Duodenal mucosa (tissue), 2 donors: ENCODE measurements around the gene QSOX2.

ENCODE experiments used
- H3K27ac ChIP-seq: one replicate; pipeline ENCODE4 v1.7.0; 2013; ENCODE audit warnings: low read depth, low read length
- H3K27me3 ChIP-seq, 2 donors: one replicate each; pipeline ENCODE4 v1.7.0; 2013; ENCODE audit warnings: low read length in 2 of 2, control low read depth in 1 of 2; ENCODE audit not compliant: insufficient read depth in 2 of 2, control insufficient read depth in 1 of 2
- H3K36me3 ChIP-seq, 2 donors: one replicate each; pipeline ENCODE4 v1.7.0; 2013; ENCODE audit warnings: low read length in 2 of 2, control low read depth in 1 of 2; ENCODE audit not compliant: insufficient read depth in 2 of 2, control insufficient read depth in 1 of 2
- H3K4me1 ChIP-seq, 2 donors: one replicate each; pipeline ENCODE4 v1.7.0; 2013; ENCODE audit warnings: low read length in 2 of 2, control low read depth in 1 of 2; ENCODE audit not compliant: insufficient read depth in 2 of 2, control insufficient read depth in 1 of 2
- H3K4me3 ChIP-seq, 2 donors: one replicate each; pipeline ENCODE4 v1.7.0; 2013; ENCODE audit warnings: low read length in 2 of 2, low read depth in 1 of 2
- H3K9ac ChIP-seq, 2 donors: one replicate each; pipeline ENCODE4 v1.7.0; 2013; ENCODE audit warnings: low read length in 2 of 2, low read depth in 1 of 2
- H3K9me3 ChIP-seq, 2 donors: one replicate each; pipeline ENCODE4 v1.7.0; 2013; ENCODE audit warnings: low read length in 2 of 2, control low read depth in 1 of 2; ENCODE audit not compliant: control insufficient read depth in 1 of 2

QSOX2 gene

GRCh38 chr9:136289651-136290507 lies 44.3 kb upstream of the QSOX2 start:
- H3K27me3 ChIP-seq, result no peaks in the 10 kb centered on the region

DNA sequence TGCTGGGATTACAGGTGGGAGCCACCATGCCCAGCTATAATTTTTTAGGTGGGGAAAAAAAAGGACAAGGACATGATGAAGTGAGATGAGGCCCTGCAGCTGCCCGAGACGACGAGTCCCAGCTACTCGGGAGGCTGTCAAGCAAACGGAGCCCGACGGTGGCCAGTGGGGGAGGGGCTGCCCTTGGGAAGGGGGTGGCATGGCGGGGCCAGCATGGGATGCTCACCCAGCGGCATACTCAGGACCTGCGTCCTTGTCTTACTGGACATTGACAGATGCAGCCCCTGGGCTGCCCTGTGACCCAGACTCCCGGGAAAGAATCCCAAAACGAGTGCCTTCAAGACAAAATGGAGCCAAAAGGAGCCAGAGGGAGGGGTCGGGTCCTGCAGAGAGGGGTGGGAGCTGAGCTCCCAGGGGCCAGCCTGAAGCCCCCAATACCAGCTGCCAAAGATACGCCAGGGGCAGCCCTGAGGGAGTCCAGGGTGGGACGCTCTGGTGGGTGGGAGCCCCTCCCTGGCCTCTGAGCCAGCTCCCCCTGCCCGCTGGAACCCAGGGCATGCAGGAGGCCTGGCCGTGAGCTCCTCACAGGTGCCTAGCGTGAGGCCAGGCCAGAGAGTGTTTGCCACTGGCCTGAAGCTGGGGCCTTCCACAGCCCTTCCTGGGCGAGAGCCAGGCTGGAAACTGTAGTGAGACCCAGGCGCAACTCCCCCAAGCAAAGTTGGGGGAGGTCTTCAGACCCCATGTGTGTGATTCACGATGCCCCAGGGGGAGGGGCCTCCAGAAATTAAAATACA lies 42.5 kb upstream of the QSOX2 start:
- no peak overlapping the region for H3K27ac ChIP-seq
- no peaks in the 10 kb centered on the region for H3K36me3 ChIP-seq
- no peaks in the 10 kb centered on the region for H3K9me3 ChIP-seq
- no peak overlapping the region for H3K4me3 ChIP-seq
- H3K27me3 ChIP-seq, result no peaks in the 10 kb centered on the region
- peaks cover 0 to 5% of the 10 kb centered on the region in 2 donors for H3K4me1 ChIP-seq
- H3K9ac ChIP-seq, result no peak overlapping the region

More at GRCh38 chr9:136289651-136290507, 44.3 kb upstream of the QSOX2 start:
- Histone ChIP-seq H3K9me3 (no peaks in the 10 kb centered on the region), H3K4me3 (no peak overlapping the region), H3K27ac (no peak overlapping the region), H3K4me1 (no peaks in the 10 kb centered on the region), H3K9ac (no peak overlapping the region), H3K36me3 (no peaks in the 10 kb centered on the region)

DNA sequence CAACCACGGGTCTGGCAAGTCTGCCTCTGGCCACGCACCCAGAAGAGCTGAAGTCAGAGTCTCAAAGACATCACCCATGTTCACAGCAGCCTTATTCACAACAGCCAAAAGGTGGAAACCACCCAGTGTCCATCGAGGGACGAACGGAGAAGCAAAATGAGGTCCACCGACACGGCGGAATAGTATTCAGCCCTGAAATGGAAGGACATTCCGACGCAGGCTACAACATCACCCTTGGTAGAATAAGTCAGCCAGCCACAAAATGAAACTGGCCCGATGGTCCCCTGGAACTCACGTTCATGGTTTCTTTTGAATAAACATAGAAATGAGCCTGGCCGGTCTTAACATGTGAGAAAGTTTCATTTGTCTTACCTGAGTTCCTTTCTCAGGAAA lies 41.4 kb upstream of the QSOX2 start:
- peaks cover 0 to 13% of the 10 kb centered on the region in 2 donors for H3K4me1 ChIP-seq
- H3K27ac ChIP-seq, result no peak overlapping the region
- no peak overlapping the region for H3K4me3 ChIP-seq
- no peaks in the 10 kb centered on the region for H3K9me3 ChIP-seq
- H3K27me3 ChIP-seq, result no peaks in the 10 kb centered on the region
- no peak overlapping the region for H3K9ac ChIP-seq
- H3K36me3 ChIP-seq, result no peaks in the 10 kb centered on the region

- Histone ChIP-seq H3K27me3 (no peaks in the 10 kb centered on the region), H3K27ac (no peak overlapping the region), H3K9me3 (no peaks in the 10 kb centered on the region), H3K4me3 (no peak overlapping the region), H3K36me3 (no peaks in the 10 kb centered on the region), H3K4me1 (peaks cover 0 to 14% of the 10 kb centered on the region in 2 donors), H3K9ac (no peak overlapping the region)
Observed at GRCh38 chr9:136286359-136286986, 40.9 kb upstream of the QSOX2 start.

- no peaks in the 10 kb centered on the region for H3K27me3 ChIP-seq
Observed at GRCh38 chr9:136285501-136286358, 40.1 kb upstream of the QSOX2 start.

DNA sequence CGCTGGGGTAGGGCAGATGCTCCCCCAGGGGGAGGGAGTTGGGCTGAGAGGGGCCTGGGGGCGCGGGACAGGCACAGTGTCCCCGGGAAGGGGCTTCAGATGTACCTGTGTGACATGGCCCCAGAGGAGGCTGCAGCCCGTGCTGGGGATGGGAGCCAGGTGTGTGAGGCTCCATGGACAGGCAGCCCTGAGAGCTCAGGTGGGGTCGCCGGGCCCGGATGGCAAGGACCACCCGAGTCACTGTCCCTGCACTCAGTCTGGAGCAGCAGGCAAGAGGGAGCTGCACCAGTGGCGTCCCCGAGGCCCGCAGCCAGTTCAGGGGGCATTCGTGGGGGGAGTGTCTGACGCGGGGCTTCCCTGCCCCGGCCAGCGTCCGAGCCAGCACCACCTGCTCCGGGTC lies 39.3 kb upstream of the QSOX2 start:
- Histone ChIP-seq H3K4me3 (no peak overlapping the region), H3K36me3 (no peaks in the 10 kb centered on the region), H3K27me3 (no peaks in the 10 kb centered on the region), H3K27ac (no peak overlapping the region), H3K9ac (no peak overlapping the region), H3K4me1 (peaks cover 0 to 14% of the 10 kb centered on the region in 2 donors), H3K9me3 (no peaks in the 10 kb centered on the region)

More at GRCh38 chr9:136285501-136286358, 40.1 kb upstream of the QSOX2 start:
- Histone ChIP-seq H3K9ac (no peak overlapping the region), H3K27ac (no peak overlapping the region), H3K4me3 (no peak overlapping the region), H3K9me3 (no peaks in the 10 kb centered on the region), H3K4me1 (peaks cover 0 to 14% of the 10 kb centered on the region in 2 donors), H3K36me3 (no peaks in the 10 kb centered on the region)

DNA sequence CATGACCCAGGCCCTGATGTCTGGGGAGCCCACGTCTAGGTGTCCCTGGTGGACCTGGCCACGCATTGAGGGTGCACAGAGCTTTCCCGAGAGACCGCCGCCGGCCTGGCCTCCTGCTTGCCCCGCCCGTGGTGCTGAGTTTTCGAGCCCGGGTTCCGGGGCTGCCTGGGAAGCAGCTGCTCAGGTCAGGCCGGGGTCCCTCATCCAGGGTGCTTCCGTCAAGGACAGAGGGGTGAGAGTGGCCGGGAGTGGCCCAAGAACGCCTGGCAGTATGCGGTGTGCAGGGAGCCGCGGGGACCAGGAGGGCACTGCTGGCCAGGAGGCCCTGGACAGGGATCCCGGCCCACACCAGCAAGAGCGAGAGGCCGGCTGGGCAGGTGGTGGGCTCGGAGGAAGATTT lies 38.7 kb upstream of the QSOX2 start:
- peaks cover 0 to 14% of the 10 kb centered on the region in 2 donors for H3K4me1 ChIP-seq
- H3K27me3 ChIP-seq, result no peaks in the 10 kb centered on the region
- H3K36me3 ChIP-seq, result no peaks in the 10 kb centered on the region
- no peaks in the 10 kb centered on the region for H3K9me3 ChIP-seq
- H3K27ac ChIP-seq, result no peak overlapping the region
- no peak overlapping the region for H3K4me3 ChIP-seq
- H3K9ac ChIP-seq, result no peak overlapping the region

- H3K27me3 ChIP-seq, result no peaks in the 10 kb centered on the region
- H3K4me3 ChIP-seq, result peak overlapping the region; percentile 26 to 61
- no peaks in the 10 kb centered on the region for H3K36me3 ChIP-seq
- no peak overlapping the region for H3K27ac ChIP-seq
- H3K9ac ChIP-seq, result peak overlapping the region; percentile 14 to 51
- H3K4me1 ChIP-seq, result peaks cover 0 to 14% of the 10 kb centered on the region in 2 donors
- no peaks in the 10 kb centered on the region for H3K9me3 ChIP-seq
Observed at GRCh38 chr9:136283291-136284235, 38.0 kb upstream of the QSOX2 start.
